Measurements from ENCODE around the gene RFTN1.

DNA sequence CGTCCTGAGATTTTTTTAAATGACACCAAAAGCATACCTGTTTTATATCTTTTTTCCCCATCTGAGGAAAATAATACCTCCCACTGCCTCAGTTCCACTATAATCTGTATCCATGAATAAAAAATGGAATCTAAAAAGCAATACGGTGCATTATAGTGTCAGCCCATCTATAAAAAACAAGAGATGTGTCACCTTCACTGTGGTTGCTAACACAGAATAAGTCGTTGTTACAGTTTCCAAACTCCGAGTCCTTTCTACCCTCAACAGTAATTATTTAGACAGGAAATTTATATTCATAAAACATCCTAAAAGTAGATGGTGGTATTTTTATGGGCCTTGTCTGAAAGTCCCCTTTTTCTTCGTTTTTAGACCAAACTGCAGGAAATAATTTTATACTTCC is 19.4 kb downstream of the RFTN1 start:
- TF ChIP-seq POLR2A (IDR thresholded peaks at IDR 0.05; ENCODE audit: low read length) = no peak
- no peak for TF ChIP-seq GATA1 (IDR thresholded peaks at IDR 0.05; ENCODE audit: low read depth, low read length)
